OCI-LY7 (cell line): ENCODE results near the gene LRIG1.

Experiments
- EZH2phosphoT487 ChIP-seq: fragments of 200-600 bp; sonication (generic); IDR thresholded peaks from 2 replicates; pipeline ENCODE4 v1.6.1; 2018; ENCODE audit warnings: low read depth, borderline replicate concordance, mild to moderate bottlenecking, mixed run types, antibody characterized with exemption, low read length, moderate library complexity, mixed read lengths
- TF ChIP-seq, protein P1 (sequence below): fragments of 200-600 bp; sonication (generic); conservative IDR thresholded peaks from 2 replicates; pipeline ENCODE4 v1.5.1; 2014; ENCODE audit warnings: mild to moderate bottlenecking, antibody characterized with exemption, low read length, moderate library complexity, mixed read lengths

GRCh38 chr3:66466606-66467270 lies 34.1 kb downstream of the LRIG1 start:
- TF ChIP-seq, protein P1, sequence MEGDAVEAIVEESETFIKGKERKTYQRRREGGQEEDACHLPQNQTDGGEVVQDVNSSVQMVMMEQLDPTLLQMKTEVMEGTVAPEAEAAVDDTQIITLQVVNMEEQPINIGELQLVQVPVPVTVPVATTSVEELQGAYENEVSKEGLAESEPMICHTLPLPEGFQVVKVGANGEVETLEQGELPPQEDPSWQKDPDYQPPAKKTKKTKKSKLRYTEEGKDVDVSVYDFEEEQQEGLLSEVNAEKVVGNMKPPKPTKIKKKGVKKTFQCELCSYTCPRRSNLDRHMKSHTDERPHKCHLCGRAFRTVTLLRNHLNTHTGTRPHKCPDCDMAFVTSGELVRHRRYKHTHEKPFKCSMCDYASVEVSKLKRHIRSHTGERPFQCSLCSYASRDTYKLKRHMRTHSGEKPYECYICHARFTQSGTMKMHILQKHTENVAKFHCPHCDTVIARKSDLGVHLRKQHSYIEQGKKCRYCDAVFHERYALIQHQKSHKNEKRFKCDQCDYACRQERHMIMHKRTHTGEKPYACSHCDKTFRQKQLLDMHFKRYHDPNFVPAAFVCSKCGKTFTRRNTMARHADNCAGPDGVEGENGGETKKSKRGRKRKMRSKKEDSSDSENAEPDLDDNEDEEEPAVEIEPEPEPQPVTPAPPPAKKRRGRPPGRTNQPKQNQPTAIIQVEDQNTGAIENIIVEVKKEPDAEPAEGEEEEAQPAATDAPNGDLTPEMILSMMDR = no peak
- TF ChIP-seq EZH2phosphoT487 = no peak
